HG03097 (cell line): ENCODE measurements around the gene SCAMP5.
A peak's percentile ranks its signal among the peaks of the same experiment; 100 is the strongest.

ENCODE experiments used
- ATAC-seq: cut with Tn5 transposase; IDR thresholded peaks from one replicate; pipeline ENCODE4 v1.9.1; 2021; ENCODE audit not compliant: unreplicated experiment, low FRiP score

The SCAMP5 gene

GRCh38 chr15:74976159-74976558, 19.2 kb upstream of the SCAMP5 start:
- no peak for ATAC-seq

GRCh38 chr15:74977599-74977998, 17.8 kb upstream of the SCAMP5 start:
- no peak for ATAC-seq

GRCh38 chr15:74978077-74978476, 17.3 kb upstream of the SCAMP5 start:
- ATAC-seq, result no peak

GRCh38 chr15:74978503-74978902, 16.9 kb upstream of the SCAMP5 start:
- no peak for ATAC-seq

GRCh38 chr15:74982183-74982582, 13.2 kb upstream of the SCAMP5 start:
- ATAC-seq, result no peak

GRCh38 chr15:74983725-74984231, 11.6 kb upstream of the SCAMP5 start:
- peak; percentile 62 for ATAC-seq

GRCh38 chr15:74988007-74988800, 7.2 kb upstream of the SCAMP5 start:
- ATAC-seq, result no peak

- no peak for ATAC-seq
These were observed 5.8 kb upstream of the SCAMP5 start for GRCh38 chr15:74989527-74989926.

GRCh38 chr15:74992619-74993018, 2.7 kb upstream of the SCAMP5 start:
- ATAC-seq, result no peak

- ATAC-seq, result no peak
These were observed 1.1 kb upstream of the SCAMP5 start for GRCh38 chr15:74994236-74994635.

- ATAC-seq, result no peak
These were observed 678 bp upstream of the SCAMP5 start for GRCh38 chr15:74994685-74995084.

GRCh38 chr15:74995779-74996765, 709 bp downstream of the SCAMP5 start:
- ATAC-seq, result no peak

GRCh38 chr15:74997141-74997540, 1.8 kb downstream of the SCAMP5 start:
- no peak for ATAC-seq

GRCh38 chr15:74997543-74997942, 2.2 kb downstream of the SCAMP5 start:
- no peak for ATAC-seq

GRCh38 chr15:75001310-75001709, 5.9 kb downstream of the SCAMP5 start:
- no peak for ATAC-seq

- no peak for ATAC-seq
These were observed 7.0 kb downstream of the SCAMP5 start for GRCh38 chr15:75002398-75002797.

- no peak for ATAC-seq
These were observed 11.9 kb downstream of the SCAMP5 start for GRCh38 chr15:75007216-75007615.

- ATAC-seq, result no peak
These were observed 12.9 kb downstream of the SCAMP5 start for GRCh38 chr15:75008221-75008625.

GRCh38 chr15:75008629-75009326, 13.4 kb downstream of the SCAMP5 start:
- ATAC-seq, result peak; percentile 73

- no peak for ATAC-seq
These were observed 21.1 kb downstream of the SCAMP5 start for GRCh38 chr15:75016431-75016830.

- ATAC-seq, result no peak
These were observed 24.6 kb downstream of the SCAMP5 start for GRCh38 chr15:75019916-75020315.
